M059J (cell line): Measurements from ENCODE around the gene CAGE1. TPM values are rescaled to one million over a fixed set of nuclear protein-coding genes. Genes with fewer than 3 reads are reported as not detected.
"Not testable (repeated sequence)": the region's sequence is repeated elsewhere in the genome, so short reads cannot be mapped to it uniquely, and the experiment has no call there.

Source experiments
- DNase-seq: peaks from one replicate; pipeline ENCODE4 v3.0.0-alpha.2; 2012; ENCODE audit warnings: low read depth
- total RNA-seq: library from RNA; depleted of rRNA; stranded (reverse); fragments of >200 nt; shearing (Covaris generic); gene quantifications from 2 replicates; pipeline ENCODE4 v1.2.3, GENCODE V29; 2014

The CAGE1 gene
- total RNA-seq, 1 experiment from 2014 or later, result not detected

GRCh38 chr6:7409740-7410139 is 20.2 kb upstream of the CAGE1 start:
- no peak for DNase-seq

GRCh38 chr6:7406743-7407142 is 17.2 kb upstream of the CAGE1 start:
- DNase-seq, result no peak

GRCh38 chr6:7404546-7404945 is 15.0 kb upstream of the CAGE1 start:
- no peak for DNase-seq

GRCh38 chr6:7402716-7403115 is 13.2 kb upstream of the CAGE1 start:
- DNase-seq, result no peak

GRCh38 chr6:7401075-7401474 is 11.5 kb upstream of the CAGE1 start:
- DNase-seq, result peak; percentile 51

- no peak for DNase-seq
Measured at GRCh38 chr6:7392402-7392801, 2.9 kb upstream of the CAGE1 start.

- DNase-seq, result no peak
Measured at GRCh38 chr6:7391151-7391550, 1.6 kb upstream of the CAGE1 start.

GRCh38 chr6:7390226-7390878 is 810 bp upstream of the CAGE1 start:
- no peak for DNase-seq

- DNase-seq, result peak; percentile 77
Measured at GRCh38 chr6:7389162-7389450, 436 bp downstream of the CAGE1 start.

GRCh38 chr6:7381092-7381491 is 8.4 kb downstream of the CAGE1 start:
- no peak for DNase-seq

- no peak for DNase-seq
Measured at GRCh38 chr6:7378740-7379139, 10.8 kb downstream of the CAGE1 start.

GRCh38 chr6:7377961-7378360 is 11.6 kb downstream of the CAGE1 start:
- no peak for DNase-seq

- DNase-seq, result no peak
Measured at GRCh38 chr6:7373739-7374138, 15.8 kb downstream of the CAGE1 start.

- DNase-seq, result no peak
Measured at GRCh38 chr6:7367408-7367807, 22.1 kb downstream of the CAGE1 start.

- DNase-seq, result not testable (repeated sequence)
Measured at GRCh38 chr6:7351916-7352315, 37.6 kb downstream of the CAGE1 start.

- DNase-seq, result not testable (repeated sequence)
Measured at GRCh38 chr6:7350591-7350990, 39.0 kb downstream of the CAGE1 start.

- DNase-seq, result peak; percentile 78
Measured at GRCh38 chr6:7347551-7347997, 42.0 kb downstream of the CAGE1 start.

- not testable (repeated sequence) for DNase-seq
Measured at GRCh38 chr6:7344773-7345450, 44.6 kb downstream of the CAGE1 start.

- no peak for DNase-seq
Measured at GRCh38 chr6:7343546-7344475, 45.7 kb downstream of the CAGE1 start.

- DNase-seq, result peak; percentile 58
Measured at GRCh38 chr6:7341989-7342742, 47.4 kb downstream of the CAGE1 start.

GRCh38 chr6:7341271-7341670 is 48.3 kb downstream of the CAGE1 start:
- DNase-seq, result no peak
